ENCODE measurements around the gene SAMM50.
A peak's percentile ranks its signal among the peaks of the same experiment; 100 is the strongest.

The SAMM50 gene

GRCh38 chr22:43944670-43945430 lies 10.4 kb upstream of the SAMM50 start:
- H3K27ac ChIP-seq, result no peak overlapping the region
- ChIA-PET POLR2A (ENCODE audit: low non-redundant PET) (no interaction called here), CTCF (interaction anchor here (0.6 to 1.0 kb wide), 3 partner anchors 23 to 67 kb away, joined by 3 to 4 read pairs (median 3); no protein-coding TSS in a partner anchor)
- DNase-seq (ENCODE audit: low spot score), result no peak
- TF ChIP-seq, protein P1, sequence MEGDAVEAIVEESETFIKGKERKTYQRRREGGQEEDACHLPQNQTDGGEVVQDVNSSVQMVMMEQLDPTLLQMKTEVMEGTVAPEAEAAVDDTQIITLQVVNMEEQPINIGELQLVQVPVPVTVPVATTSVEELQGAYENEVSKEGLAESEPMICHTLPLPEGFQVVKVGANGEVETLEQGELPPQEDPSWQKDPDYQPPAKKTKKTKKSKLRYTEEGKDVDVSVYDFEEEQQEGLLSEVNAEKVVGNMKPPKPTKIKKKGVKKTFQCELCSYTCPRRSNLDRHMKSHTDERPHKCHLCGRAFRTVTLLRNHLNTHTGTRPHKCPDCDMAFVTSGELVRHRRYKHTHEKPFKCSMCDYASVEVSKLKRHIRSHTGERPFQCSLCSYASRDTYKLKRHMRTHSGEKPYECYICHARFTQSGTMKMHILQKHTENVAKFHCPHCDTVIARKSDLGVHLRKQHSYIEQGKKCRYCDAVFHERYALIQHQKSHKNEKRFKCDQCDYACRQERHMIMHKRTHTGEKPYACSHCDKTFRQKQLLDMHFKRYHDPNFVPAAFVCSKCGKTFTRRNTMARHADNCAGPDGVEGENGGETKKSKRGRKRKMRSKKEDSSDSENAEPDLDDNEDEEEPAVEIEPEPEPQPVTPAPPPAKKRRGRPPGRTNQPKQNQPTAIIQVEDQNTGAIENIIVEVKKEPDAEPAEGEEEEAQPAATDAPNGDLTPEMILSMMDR (conservative IDR thresholded peaks at IDR 0.05; ENCODE audit: low read depth), result no peak

- ChIA-PET CTCF (interaction anchor here (0.5 to 1.5 kb wide), 5 partner anchors 26 to 167 kb away, joined by 3 to 6 read pairs (median 4); no protein-coding TSS in a partner anchor), POLR2A (ENCODE audit: low non-redundant PET) (no interaction called here)
- no peak overlapping the region for H3K27ac ChIP-seq
- TF ChIP-seq, protein P1 (conservative IDR thresholded peaks at IDR 0.05; ENCODE audit: low read depth), result peak; percentile 53
- DNase-seq (ENCODE audit: low spot score), result no peak
Measured at GRCh38 chr22:43945632-43946383, 9.4 kb upstream of the SAMM50 start.

DNA sequence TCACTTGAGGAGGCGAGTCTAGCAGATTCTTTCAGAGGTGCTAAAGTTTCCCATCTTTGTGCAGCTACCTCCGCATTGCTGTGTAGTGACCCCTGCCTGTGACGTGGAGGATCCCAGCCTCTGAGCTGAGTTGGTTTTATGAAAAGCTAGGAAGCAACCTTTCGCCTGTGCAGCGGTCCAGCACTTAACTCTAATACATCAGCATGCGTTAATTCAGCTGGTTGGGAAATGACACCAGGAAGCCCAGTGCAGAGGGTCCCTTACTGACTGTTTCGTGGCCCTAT lies 8.9 kb upstream of the SAMM50 start:
- ChIA-PET POLR2A (ENCODE audit: low non-redundant PET) (no interaction called here), CTCF (interaction anchor here (0.7 to 1.5 kb wide), 3 partner anchors 25 to 64 kb away, joined by 4 to 6 read pairs (median 5); no protein-coding TSS in a partner anchor)
- no peak overlapping the region for H3K27ac ChIP-seq
- TF ChIP-seq, protein P1 (conservative IDR thresholded peaks at IDR 0.05; ENCODE audit: low read depth), result no peak
- DNase-seq (ENCODE audit: low spot score), result no peak

GRCh38 chr22:43948836-43949406 lies 6.3 kb upstream of the SAMM50 start:
- ChIA-PET POLR2A (ENCODE audit: low non-redundant PET) (no interaction called here), CTCF (no interaction called here)
- no peak overlapping the region for H3K27ac ChIP-seq
- no peak for DNase-seq (ENCODE audit: low spot score)
- TF ChIP-seq, protein P1 (conservative IDR thresholded peaks at IDR 0.05; ENCODE audit: low read depth), result no peak

DNA sequence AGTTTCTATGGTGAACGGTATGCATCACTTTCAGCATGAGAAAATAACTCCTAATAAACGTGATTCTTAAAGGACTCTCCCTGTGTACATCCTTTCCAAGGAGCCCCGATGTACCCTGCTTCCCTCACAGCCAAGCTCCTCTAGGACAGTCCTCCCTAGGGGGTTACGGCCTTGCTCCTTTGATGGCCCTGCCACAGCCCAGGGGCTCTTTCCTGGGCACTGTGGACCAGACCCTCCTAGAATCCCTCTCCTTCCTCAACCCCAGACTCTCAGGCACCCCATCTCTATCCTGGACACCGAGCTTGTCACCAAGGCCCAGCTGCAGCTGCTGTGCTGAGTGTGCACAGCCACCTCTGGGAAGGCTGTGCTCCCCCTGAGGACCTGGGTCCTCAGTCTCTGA lies 3.9 kb upstream of the SAMM50 start:
- ChIA-PET CTCF (no interaction called here), POLR2A (ENCODE audit: low non-redundant PET) (no interaction called here)
- no peak overlapping the region for H3K27ac ChIP-seq
- DNase-seq (ENCODE audit: low spot score), result no peak
- TF ChIP-seq, protein P1 (conservative IDR thresholded peaks at IDR 0.05; ENCODE audit: low read depth), result no peak

GRCh38 chr22:43951966-43952365 lies 3.3 kb upstream of the SAMM50 start:
- ChIA-PET CTCF (no interaction called here), POLR2A (ENCODE audit: low non-redundant PET) (no interaction called here)
- TF ChIP-seq, protein P1 (conservative IDR thresholded peaks at IDR 0.05; ENCODE audit: low read depth), result no peak
- DNase-seq (ENCODE audit: low spot score), result no peak
- no peak overlapping the region for H3K27ac ChIP-seq

Data from RWPE1 (cell line).